Stimulated activated CD4-positive, alpha-beta T cell treated with anti-CD3 and anti-CD28 coated beads, TNF-alpha, amount 100 ng/mL, for 48 hours (primary cell): ENCODE data around the gene FOXB1.

Experiments
- DNase-seq, 3 donors: peaks; one replicate each; pipeline ENCODE4 v3.0.0-alpha.2; 2020; ENCODE audit warnings: low read depth in 3 of 3

FOXB1 gene

GRCh38 chr15:60017538-60018520, 13.7 kb downstream of the FOXB1 start:
- no peak for DNase-seq

- DNase-seq: no peak
These were observed 16.6 kb downstream of the FOXB1 start for GRCh38 chr15:60020736-60021135.

DNA sequence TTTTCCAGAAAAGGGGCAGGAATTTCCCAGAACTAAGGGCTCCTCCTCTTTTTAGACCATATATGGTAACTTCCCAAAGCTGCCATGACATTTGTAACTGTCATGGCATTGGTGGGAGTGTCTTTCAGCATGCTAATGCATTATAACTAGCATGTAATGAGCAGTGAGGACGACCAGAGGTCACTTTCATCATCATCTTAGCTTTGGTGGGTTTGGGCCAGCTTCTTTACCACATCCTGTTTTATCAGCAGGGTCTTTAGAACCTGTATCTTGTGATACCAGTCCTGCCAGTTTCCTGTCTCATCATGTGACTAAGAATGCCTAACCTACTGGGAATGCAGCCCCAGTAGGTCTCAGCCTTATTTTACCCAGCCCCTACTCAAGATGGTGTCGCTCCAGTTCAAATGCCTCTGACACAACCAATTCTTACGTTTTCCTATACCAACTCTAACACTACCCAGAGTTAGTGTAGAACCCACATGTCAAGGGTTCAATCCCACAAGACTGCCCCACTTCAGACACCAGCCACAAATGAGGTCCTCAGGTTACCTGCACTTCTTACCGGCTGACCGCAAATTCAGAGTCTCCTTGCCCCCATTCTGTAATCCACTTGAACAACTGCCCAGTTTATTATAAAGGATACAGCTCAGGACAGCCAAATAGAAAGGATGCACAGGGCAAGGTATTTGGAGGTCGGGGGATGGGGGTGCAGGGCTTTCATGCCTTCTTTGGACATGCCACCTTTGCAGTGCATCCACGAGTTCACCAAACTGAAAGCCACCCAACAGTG, 17.7 kb downstream of the FOXB1 start:
- no peak for DNase-seq

GRCh38 chr15:60022379-60022741, 18.2 kb downstream of the FOXB1 start:
- DNase-seq: no peak

GRCh38 chr15:60026555-60026954, 22.4 kb downstream of the FOXB1 start:
- no peak for DNase-seq

- DNase-seq: no peak
These were observed 31.2 kb downstream of the FOXB1 start for GRCh38 chr15:60035344-60035743.

- DNase-seq: no peak
These were observed 35.2 kb downstream of the FOXB1 start for GRCh38 chr15:60039316-60039715.

DNA sequence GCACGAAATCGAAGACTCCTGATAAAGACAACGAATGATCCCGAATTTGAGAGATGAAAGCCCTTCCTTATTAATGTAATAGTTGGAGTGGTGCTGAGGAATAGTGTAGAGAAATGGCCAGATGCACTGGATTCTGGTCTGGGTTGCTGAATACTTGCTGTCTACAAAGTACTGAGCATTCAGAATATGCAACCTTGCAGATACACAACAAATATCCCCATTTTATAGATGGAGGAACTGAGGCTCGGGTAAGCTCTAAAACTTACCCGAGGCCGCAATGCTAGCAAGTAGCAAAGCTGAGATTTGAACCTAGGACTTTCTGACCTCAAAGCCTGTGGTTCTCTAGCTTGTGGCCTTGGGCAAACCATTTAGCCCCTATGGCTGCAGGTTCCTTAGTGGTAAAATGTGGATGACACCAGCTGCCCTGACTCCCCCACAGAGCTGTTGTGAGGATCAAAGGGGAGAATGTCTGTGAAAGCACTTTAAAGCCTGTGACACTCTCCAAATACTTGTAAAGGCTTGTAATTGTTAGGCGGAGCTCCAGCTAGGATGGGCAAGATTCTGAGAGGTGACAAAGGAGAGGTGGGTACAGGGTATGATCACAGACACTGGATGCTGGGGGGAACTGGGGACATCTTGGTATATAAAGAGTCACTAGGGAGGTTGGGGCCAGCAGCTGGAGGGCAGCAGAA, 39.8 kb downstream of the FOXB1 start:
- DNase-seq: peak in 1 of 3 donors; percentile 1

GRCh38 chr15:60044636-60045270, 40.6 kb downstream of the FOXB1 start:
- DNase-seq: peak in 1 of 3 donors; percentile 6

DNA sequence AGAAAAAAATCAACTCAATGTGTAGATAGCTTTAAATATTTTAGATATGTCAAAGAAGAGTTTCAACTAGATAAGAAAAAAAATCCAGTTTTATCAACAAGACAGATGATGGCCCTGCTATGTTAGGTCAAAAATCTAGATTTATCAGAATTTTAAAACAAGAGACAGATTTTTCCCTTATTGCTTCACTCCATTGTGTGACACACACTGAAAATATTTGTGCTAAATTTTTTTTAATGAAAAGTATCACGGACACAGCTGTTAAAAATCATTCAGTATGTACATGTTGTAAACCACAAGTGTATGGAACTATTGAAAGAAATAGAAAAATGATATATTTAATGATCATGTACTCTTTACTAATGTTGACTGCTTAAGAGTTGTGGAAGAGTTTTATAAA, 43.6 kb downstream of the FOXB1 start:
- no peak for DNase-seq

- DNase-seq: no peak
These were observed 45.8 kb downstream of the FOXB1 start for GRCh38 chr15:60049948-60050347.

DNA sequence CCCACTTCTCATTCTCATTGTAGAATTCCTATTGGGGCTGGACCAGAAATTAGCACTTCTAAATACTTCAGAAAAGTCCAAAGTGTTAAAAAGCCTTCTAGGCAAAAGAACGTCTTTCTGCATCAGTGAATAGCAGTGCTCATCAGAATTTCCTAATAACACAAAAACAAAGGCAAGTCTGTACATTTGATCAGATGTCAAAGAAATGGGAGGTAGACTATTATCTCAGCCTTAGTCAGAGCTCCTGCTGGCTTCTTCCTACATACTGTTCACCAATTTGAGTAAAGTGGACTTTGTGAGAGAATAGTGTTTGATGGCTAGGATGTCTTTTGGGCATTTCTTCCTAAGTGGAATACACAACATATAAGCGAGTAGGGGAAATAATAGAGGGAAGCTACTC, 48.7 kb downstream of the FOXB1 start:
- DNase-seq: no peak

- DNase-seq: no peak
These were observed 50.4 kb downstream of the FOXB1 start for GRCh38 chr15:60054472-60054871.
